ENCODE measurements around the gene CHKA.

GRCh38 chr11:68024508-68024907, 96.7 kb downstream of the CHKA start:
- TF ChIP-seq POLR2AphosphoS5 (IDR thresholded peaks at IDR 0.05; ENCODE audit: low read depth, low read length) (no peak), TAF1 (IDR thresholded peaks at IDR 0.05; ENCODE audit: borderline replicate concordance, insufficient read depth, low read length) (no peak), REST (IDR thresholded peaks at IDR 0.05; ENCODE audit: insufficient read depth in 1 of 2, low read depth in 2 of 2, low read length in 2 of 2) (no peak), SIN3A (IDR thresholded peaks at IDR 0.05; ENCODE audit: borderline replicate concordance, insufficient read depth, low read length) (no peak), FOXP2 (optimal IDR thresholded peaks at IDR 0.05; ENCODE audit: borderline replicate concordance, extremely low read depth, extremely low read length, insufficient read depth) (no peak)
